ENCODE data around the gene SWAP70.

DNA sequence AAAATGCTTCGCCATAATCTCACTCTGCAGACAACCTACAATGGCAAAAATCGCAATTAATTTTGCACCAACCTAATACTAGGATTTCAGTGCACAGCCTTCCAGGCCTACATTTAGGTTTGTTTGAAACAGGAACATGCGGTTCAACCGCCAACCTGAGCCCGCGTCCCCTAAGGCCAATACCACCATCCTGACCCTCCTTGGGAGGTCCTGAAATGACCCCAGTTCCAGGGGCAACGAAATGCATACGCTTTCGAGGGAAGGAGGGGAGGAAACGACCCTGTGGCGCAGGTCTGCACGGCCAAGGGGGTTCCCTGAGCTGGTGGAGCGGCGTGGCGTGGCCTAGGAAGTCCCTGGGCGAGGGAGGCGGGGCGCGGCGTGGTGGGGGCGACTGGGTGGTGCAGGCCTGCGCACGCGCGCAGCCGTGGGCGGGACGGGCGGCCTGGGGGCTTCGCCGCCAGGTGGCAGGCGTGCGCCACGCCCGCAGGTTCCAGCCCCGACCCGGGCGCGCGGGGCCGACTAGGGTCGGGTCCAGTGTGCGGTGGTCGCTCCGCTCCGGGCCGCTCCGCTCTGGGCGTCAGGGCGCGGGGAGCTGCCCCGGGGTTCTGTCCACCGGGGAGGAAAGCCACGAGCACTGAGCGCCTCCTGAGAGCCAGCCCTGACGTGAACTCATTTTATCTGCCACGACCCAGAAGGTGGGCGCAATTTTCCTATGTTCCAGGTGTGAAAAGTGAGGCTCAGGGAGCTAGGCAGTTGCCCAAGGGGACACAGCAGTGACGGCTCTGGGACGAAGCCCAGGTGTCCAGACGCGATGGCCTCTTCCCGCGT, 94.1 kb downstream of the SWAP70 start:
- TF ChIP-seq CTCF (conservative IDR thresholded peaks at IDR 0.05 in 1 of 2, IDR thresholded peaks at IDR 0.05 in 1 of 2; ENCODE audit: low read depth in 1 of 2, low read length in 2 of 2), result peak in 1 of 2 donors; percentile 13
- no peak for TF ChIP-seq EZH2 (IDR thresholded peaks at IDR 0.05; ENCODE audit: low read length, missing control alignments)

Data from fibroblast of lung (primary cell).